ENCODE results near the gene NCOA4. TPM values are rescaled to one million over a fixed set of nuclear protein-coding genes. Genes with fewer than 3 reads are reported as not detected.

NCOA4 gene
- total RNA-seq, 1 experiment from 2014 or later: 69.4 TPM

DNA sequence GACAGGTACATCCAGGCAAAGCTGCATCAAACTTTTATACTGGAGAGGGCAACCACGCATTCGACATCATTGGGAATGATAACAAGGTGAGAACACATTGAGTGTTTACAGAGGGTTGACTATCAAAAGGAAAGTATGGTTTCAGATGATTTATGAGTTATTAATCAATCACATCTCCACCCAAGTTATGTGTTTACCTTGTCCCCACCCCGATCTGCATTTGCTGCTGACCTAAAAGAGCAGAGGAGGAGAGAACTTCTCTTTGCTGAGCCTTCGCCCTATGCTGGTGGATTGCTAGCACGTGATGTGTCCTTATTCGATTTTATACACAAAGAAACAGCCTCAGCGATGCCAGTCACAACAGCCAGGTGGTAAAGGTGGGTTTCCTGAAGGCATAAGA is 15.8 kb upstream of the NCOA4 start, which contains the start of gene MSMB:
MSMB (minus strand) TSS at position 9 of the 400 bp plus-strand sequence. CDS start 32 bp downstream, outside the sequence.
- DNase-seq (ENCODE audit: low spot score) (no peak), ATAC-seq (no peak)
- ChIA-PET CTCF (no interaction called here), POLR2A (no interaction called here)
- Mint-ChIP-seq H3K27ac (no peak within 1 kb of the TSS), H3K27me3 (ENCODE audit: low read depth) (no peaks in the 10 kb centered on the region), H3K9me3 (no peaks in the 10 kb centered on the region), H3K4me3 (no peak within 1 kb of the TSS), H3K36me3 (no peaks in the 10 kb centered on the region), H3K4me1 (0 out of 2 replicates have a peak, but pooled peaks cover 9% of the 10 kb centered on the region)
- TF ChIP-seq TCF7 (CRISPR knock-in tag; IDR thresholded peaks at IDR 0.05; ENCODE audit: low read depth): no peak
- TF ChIP-seq ZBTB21 (CRISPR knock-in tag; IDR thresholded peaks at IDR 0.05; ENCODE audit: borderline replicate concordance): no peak
- TF ChIP-seq, protein P1, sequence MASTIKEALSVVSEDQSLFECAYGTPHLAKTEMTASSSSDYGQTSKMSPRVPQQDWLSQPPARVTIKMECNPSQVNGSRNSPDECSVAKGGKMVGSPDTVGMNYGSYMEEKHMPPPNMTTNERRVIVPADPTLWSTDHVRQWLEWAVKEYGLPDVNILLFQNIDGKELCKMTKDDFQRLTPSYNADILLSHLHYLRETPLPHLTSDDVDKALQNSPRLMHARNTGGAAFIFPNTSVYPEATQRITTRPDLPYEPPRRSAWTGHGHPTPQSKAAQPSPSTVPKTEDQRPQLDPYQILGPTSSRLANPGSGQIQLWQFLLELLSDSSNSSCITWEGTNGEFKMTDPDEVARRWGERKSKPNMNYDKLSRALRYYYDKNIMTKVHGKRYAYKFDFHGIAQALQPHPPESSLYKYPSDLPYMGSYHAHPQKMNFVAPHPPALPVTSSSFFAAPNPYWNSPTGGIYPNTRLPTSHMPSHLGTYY (CRISPR knock-in tag; IDR thresholded peaks at IDR 0.05): no peak
- no peak for TF ChIP-seq GABPB1 (CRISPR knock-in tag; IDR thresholded peaks at IDR 0.05)
- no peak for TF ChIP-seq GRHL2 (CRISPR knock-in tag; IDR thresholded peaks at IDR 0.05; ENCODE audit: insufficient replicate concordance, severe bottlenecking)
- TF ChIP-seq NFATC4 (CRISPR knock-in tag; IDR thresholded peaks at IDR 0.05): no peak
- TF ChIP-seq, protein P2, sequence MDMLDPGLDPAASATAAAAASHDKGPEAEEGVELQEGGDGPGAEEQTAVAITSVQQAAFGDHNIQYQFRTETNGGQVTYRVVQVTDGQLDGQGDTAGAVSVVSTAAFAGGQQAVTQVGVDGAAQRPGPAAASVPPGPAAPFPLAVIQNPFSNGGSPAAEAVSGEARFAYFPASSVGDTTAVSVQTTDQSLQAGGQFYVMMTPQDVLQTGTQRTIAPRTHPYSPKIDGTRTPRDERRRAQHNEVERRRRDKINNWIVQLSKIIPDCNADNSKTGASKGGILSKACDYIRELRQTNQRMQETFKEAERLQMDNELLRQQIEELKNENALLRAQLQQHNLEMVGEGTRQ (CRISPR knock-in tag; IDR thresholded peaks at IDR 0.05): no peak
- TF ChIP-seq, protein P3, sequence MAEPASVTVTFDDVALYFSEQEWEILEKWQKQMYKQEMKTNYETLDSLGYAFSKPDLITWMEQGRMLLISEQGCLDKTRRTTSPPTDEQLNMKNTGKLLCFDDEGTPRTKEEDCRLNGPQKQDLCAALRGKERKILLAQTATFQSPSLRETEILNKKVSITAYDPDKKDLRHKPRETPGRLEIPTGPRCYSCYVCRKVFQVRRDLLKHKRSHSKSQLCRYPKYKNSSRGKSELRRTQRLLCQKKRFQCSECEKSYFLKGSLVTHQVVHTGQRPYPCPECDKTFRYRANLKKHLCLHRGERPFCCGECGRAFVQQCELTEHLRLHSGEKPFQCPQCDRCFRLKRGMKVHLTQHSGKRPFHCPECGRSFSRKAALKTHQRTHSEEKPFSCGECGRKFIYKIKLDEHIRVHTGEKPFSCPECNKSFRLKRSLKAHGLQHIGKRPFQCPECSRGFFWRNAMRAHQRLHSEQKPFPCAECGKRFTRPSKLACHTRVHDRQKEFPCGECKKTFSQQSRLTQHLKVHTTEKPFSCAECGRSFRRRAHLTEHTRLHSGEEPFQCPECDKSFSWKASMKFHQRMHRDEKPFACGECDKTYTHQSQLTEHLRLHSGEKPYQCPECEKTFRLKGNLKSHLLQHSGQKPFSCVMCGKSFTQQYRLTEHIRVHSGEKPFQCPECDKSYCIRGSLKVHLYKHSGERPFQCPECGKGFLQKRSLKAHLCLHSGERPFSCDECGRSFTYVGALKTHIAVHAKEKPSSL (CRISPR knock-in tag; conservative IDR thresholded peaks at IDR 0.05): no peak
- TF ChIP-seq, protein P4, sequence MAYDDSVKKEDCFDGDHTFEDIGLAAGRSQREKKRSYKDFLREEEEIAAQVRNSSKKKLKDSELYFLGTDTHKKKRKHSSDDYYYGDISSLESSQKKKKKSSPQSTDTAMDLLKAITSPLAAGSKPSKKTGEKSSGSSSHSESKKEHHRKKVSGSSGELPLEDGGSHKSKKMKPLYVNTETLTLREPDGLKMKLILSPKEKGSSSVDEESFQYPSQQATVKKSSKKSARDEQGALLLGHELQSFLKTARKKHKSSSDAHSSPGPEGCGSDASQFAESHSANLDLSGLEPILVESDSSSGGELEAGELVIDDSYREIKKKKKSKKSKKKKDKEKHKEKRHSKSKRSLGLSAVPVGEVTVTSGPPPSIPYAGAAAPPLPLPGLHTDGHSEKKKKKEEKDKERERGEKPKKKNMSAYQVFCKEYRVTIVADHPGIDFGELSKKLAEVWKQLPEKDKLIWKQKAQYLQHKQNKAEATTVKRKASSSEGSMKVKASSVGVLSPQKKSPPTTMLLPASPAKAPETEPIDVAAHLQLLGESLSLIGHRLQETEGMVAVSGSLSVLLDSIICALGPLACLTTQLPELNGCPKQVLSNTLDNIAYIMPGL (CRISPR knock-in tag; IDR thresholded peaks at IDR 0.05): no peak
- no peak for TF ChIP-seq STAT6 (CRISPR knock-in tag; conservative IDR thresholded peaks at IDR 0.05; ENCODE audit: low read depth)

GRCh38 chr10:46042527-46042926 is 12.1 kb upstream of the NCOA4 start:
- Mint-ChIP-seq H3K4me3 (no peak overlapping the region), H3K4me1 (0 out of 2 replicates have a peak, but pooled peaks cover 6% of the 10 kb centered on the region), H3K36me3 (no peaks in the 10 kb centered on the region), H3K27ac (no peak overlapping the region), H3K9me3 (no peaks in the 10 kb centered on the region), H3K27me3 (ENCODE audit: low read depth) (no peaks in the 10 kb centered on the region)
- TF ChIP-seq PRRX2 (CRISPR knock-in tag; IDR thresholded peaks at IDR 0.05) (no peak), OVOL2 (CRISPR knock-in tag; IDR thresholded peaks at IDR 0.05; ENCODE audit: borderline replicate concordance) (no peak), ESRRA (CRISPR knock-in tag; IDR thresholded peaks at IDR 0.05; ENCODE audit: borderline replicate concordance) (no peak), GTF2I (CRISPR knock-in tag; conservative IDR thresholded peaks at IDR 0.05) (no peak), SMAD3 (CRISPR knock-in tag; IDR thresholded peaks at IDR 0.05; ENCODE audit: borderline replicate concordance) (no peak), MYBL2 (CRISPR knock-in tag; IDR thresholded peaks at IDR 0.05) (no peak), CREB1 (CRISPR knock-in tag; IDR thresholded peaks at IDR 0.05) (no peak), ZBTB21 (CRISPR knock-in tag; IDR thresholded peaks at IDR 0.05; ENCODE audit: borderline replicate concordance) (no peak), ZNF263 (CRISPR knock-in tag; IDR thresholded peaks at IDR 0.05; ENCODE audit: low read depth) (no peak), RELA (CRISPR knock-in tag; IDR thresholded peaks at IDR 0.05; ENCODE audit: borderline replicate concordance) (no peak)
- TF ChIP-seq, protein P5, sequence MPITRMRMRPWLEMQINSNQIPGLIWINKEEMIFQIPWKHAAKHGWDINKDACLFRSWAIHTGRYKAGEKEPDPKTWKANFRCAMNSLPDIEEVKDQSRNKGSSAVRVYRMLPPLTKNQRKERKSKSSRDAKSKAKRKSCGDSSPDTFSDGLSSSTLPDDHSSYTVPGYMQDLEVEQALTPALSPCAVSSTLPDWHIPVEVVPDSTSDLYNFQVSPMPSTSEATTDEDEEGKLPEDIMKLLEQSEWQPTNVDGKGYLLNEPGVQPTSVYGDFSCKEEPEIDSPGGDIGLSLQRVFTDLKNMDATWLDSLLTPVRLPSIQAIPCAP (CRISPR knock-in tag; IDR thresholded peaks at IDR 0.05): no peak
- TF ChIP-seq, protein P6, sequence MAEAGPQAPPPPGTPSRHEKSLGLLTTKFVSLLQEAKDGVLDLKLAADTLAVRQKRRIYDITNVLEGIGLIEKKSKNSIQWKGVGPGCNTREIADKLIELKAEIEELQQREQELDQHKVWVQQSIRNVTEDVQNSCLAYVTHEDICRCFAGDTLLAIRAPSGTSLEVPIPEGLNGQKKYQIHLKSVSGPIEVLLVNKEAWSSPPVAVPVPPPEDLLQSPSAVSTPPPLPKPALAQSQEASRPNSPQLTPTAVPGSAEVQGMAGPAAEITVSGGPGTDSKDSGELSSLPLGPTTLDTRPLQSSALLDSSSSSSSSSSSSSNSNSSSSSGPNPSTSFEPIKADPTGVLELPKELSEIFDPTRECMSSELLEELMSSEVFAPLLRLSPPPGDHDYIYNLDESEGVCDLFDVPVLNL (CRISPR knock-in tag; IDR thresholded peaks at IDR 0.05; ENCODE audit: borderline replicate concordance, low read depth): no peak
- DNase-seq (ENCODE audit: low spot score) (no peak), ATAC-seq (no peak)
- ChIA-PET POLR2A (no interaction called here), CTCF (no interaction called here)

All from WTC11 (cell line).